ENCODE measurements around the gene RRBP1. TPM values are rescaled to one million over a fixed set of nuclear protein-coding genes. Genes with fewer than 3 reads are reported as not detected.

RRBP1 gene
- total RNA-seq, 1 experiment from 2014 or later, result 55.8 TPM

DNA sequence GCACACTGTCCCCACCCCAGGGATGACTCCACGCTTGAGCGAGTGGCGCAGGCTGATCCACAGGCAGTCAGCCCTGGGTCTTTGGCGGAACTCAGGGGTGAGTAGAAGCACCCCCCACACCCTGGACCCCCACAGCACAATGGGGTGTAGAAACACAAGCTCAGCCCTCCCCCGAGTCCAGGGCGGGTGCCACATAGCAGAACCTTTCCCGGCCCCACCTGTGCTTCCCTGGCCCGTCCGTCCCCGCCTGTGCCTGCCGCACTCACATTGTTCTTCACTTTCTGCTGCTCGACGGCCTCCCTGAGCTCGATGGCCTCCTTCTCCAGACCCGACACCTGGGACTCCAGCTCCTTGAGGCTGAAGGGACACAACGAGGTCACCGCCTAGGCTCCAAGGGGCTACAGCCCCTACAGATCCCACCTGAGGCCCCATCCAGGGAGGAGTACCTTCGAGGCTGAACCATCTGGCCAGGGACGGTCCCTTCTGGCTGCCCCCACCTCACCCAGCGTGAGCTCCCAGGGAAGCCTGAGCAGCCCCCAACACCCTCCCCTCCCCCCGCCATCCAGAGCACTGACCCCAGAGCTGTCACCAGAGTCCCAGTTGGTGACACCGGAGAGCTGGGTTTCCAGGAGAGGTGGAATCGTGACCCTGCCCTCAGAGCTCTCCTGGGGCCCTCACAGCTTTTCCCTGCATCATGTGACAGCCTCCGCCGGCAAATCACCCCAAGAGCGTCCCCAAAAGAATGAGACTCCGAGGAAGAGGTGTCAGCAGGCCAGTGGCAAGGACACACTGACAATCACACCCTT, 56.6 kb downstream of the RRBP1 start:
- no peak for DNase-seq (ENCODE audit: extremely low read depth, low read depth)

DNA sequence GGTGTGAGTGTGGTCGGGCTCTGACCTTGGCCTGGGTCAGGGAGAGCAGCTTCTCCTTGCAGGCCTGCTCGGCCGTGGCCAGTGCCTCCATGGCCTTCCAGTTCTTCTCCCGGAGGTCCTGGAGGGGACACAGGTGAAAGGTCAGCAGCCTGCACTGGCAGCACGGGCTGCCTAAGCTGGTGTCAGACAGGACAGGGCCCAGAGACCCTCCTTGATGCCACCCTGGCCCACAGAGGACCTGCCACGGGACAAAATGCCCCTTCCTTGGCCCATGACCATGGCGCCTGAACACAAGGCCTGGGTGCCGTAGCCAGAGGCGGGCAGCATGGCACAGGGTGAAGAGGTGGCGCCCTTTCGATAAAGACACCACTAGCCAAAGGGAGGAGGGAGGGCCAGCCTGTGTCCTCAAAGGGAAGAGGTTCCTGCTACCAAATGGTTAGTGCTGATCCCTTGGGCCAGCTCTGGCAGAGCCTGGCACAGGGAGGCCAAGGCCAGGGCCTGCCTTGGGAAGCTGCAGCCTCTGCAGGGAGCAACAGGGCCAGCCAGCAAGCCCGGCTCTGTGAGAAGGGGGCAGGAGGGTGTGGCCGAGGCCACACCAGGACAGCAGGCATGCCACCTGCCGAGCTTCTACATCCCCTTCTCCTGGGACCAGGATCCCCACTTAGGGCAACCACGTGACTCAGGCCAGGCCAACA, 57.3 kb downstream of the RRBP1 start:
- DNase-seq (ENCODE audit: extremely low read depth, low read depth), result no peak

DNA sequence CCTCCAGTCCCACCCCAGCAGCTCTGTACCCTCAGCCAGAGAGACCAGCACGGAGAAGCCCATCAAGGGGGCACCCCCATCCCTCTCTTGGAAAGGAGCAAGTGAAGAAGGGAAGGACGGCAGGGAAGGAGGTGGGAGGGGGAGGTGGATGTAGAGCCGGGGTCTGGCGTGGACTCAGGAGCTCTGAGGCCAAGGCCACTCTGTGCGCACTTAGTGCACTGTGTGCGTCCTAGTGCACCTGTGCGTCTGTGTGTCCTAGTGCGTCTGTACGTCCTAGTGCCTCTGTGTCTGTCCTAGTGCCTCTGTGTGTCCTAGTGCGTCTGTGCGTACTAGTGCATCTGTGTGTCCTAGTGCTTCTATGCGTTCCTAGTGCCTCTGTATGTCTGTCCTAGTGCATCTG, 58.0 kb downstream of the RRBP1 start:
- DNase-seq (ENCODE audit: extremely low read depth, low read depth), result no peak

DNA sequence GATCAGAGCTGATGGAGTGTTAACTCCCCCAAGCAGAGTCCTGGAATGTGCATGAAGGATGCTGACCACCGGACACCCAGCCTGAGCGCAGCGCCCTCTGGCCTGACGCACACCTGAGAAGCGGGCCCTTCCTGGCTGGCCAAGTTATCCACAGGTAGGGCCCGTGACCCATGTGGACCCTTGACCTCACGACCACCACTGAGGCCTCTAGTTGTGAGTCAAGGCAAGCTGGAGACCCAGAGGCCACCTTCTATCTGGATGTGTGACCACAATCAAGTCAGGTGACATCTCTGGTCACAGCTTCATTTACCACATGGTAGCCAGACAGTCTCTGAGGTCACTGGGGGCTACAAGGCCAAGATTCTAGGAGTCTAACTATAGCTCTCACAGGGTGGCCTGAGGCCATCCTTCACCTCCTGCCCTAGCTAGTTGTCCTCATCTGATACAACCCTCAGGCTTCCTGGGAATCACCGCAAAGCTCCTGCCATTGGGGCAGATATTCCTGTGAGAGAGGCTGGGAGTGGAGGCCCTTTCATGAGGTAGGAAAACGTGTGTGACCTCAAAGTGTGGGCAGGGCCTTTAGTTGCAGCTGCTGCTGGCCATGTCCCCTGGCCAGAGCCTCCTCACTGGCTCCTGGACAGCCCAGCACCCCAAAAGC, 59.1 kb downstream of the RRBP1 start:
- no peak for DNase-seq (ENCODE audit: extremely low read depth, low read depth)

DNA sequence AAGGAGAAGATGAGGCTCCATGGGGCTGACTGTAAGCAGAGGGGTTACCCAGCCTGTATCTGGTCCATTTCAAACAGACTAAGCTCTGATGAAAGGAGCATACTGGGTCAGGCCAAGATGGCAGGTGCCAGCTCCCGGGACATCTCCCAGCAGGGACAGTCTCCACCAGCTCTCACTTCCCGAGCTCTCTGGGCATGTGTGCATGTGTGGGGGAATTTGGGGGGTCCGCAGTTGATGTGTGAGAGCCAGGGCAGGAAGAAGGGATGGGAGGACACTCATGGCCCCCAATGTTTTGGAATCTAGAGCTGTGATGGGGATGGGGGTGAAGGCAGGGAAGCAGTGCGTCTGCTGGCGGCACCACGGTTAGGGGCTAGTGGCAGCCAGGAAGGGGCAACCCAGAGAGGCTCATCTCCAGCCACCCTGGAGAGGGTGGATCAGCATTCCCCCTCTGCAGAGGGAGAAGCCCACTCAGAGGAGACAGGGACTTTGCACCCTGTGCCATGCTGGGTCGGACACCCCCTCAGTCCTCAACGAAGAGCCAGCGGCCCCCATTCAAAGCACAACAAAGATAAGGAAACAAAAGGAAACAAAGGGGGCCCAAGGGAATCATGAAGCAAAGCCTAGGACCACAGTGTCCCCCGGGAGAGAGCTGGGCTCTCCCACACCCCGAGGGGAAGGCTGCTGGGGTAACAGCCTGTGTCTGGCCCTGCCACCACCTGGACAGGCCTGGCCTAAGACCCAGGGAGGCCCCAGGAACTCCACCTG, 59.8 kb downstream of the RRBP1 start:
- no peak for DNase-seq (ENCODE audit: extremely low read depth, low read depth)

DNA sequence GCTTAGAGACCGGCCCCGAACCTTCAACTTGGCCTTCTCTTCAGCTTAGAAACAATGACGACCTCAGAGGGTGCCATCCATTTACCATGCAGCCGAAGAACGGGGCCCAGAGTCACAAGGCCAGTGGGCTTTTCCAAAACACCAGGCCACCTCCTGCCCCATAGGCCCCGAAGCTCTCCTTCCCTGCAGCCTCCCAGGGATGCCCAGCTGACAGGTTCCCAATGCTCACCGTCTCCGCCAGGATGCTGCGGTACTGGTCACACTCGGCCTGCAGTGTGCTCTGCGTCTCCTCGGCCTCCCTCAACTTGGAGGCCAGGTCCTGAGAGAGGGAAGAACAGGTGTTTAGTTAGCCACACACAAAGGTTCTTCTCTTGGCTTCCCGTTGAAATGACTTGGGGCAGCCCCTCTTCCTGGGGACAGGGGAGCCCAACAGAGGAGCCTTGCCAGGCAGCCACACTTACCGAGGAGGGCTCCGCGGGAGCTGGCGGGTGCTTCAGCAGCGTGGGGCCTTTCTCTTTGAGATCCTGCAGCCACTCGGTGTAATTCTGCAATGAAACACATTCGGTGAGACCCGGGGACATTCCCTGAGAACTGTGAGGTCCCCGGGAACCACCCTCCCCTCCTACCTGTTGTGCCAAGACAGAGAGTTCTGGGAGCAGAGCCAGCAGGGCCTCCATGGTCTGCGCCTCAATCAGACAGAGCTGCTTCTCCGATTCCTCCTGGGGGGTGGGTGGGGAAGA, 60.6 kb downstream of the RRBP1 start:
- DNase-seq (ENCODE audit: extremely low read depth, low read depth), result no peak

DNA sequence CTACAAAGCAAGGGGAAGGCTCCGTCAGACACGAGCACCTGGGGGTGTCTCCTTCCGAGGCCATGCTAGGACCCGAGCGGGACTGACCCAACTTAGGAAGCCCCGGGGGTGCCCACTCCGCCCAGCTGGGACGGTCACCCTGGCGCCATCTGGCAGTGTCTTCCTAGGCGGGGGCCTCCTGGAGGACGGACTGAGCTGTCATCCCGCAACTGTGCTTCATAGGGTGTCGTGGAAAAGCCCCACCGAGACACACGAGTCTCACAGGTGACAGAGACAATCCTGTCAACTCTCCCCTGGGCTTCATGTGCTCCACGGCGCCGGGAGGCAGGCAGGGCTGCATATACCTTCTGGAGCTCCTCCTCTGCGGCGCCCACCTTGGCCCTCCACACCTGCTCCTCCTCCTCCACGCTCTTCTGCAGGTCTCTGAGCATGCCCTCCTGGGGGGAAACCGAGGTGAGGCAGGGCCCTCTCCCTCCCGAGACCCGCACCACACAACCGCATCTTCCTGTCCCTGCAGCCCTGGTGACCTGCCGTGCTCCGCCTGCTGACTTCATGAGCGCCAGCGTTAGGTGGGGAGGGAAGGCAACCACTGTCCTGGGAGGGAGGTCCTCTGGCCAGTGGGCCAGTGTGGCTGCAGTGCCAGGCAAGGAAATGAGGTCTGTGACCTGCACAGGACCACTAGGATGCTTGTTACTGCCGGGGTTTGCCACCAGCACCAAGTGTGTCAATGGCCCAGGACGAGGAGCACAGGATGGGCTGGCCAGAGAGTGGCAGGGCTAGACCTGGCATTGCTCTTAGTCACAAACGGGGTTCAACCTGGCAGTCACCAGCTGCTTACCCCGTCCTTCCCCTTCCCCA, 61.4 kb downstream of the RRBP1 start:
- no peak for DNase-seq (ENCODE audit: extremely low read depth, low read depth)

DNA sequence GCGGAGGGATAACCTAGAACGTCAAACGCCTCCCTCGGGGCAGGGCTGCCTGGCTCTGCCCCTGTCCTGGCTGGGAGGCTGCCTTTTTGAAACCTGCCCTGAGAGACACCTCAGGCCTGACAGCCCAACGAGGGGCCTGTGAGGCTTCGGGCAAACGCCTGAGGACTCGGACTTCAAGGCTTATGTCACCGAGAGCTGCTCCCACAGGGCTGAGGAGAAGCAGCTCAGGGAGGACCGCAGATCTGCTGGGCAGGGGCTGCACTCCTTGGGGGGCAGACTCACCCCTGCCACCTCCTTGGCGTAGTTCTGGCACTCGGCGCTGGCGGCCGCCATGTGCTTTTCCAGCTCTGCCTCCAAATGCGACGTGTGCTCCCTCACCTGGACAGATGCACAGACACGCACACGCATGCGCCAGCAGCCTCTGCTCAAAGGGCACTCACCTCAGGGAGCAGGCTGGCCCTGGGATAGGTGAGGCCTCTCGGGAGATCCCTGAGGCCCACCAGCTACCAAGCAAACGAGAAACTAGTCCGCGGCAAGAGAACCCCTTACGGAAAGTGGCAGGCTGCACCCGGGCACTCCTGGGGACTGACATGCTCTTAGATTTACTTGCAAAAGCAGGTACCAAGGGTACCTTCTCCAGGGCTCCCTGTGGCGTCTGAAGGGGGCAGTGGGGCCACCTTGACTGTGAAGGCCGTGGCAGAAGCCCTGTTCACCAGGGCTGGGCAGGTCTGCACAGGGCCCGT, 62.5 kb downstream of the RRBP1 start:
- DNase-seq (ENCODE audit: extremely low read depth, low read depth), result no peak

DNA sequence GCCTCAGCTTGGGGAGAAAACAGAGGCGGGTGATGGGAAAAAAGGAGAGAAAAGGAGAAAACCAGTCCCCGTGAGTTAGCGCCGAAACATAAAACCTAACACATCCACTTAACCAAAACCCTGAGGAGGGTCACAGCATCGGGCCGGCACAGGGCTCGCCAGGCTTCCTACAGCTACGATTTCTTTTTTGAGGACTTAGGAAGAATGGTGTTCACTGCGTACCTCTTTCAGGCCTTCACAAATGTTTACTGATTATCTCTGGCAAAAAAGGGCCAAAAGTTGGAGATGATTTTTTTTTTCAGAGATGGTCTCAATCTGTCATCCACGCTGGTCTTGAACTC, 63.4 kb downstream of the RRBP1 start:
- no peak for DNase-seq (ENCODE audit: extremely low read depth, low read depth)

DNA sequence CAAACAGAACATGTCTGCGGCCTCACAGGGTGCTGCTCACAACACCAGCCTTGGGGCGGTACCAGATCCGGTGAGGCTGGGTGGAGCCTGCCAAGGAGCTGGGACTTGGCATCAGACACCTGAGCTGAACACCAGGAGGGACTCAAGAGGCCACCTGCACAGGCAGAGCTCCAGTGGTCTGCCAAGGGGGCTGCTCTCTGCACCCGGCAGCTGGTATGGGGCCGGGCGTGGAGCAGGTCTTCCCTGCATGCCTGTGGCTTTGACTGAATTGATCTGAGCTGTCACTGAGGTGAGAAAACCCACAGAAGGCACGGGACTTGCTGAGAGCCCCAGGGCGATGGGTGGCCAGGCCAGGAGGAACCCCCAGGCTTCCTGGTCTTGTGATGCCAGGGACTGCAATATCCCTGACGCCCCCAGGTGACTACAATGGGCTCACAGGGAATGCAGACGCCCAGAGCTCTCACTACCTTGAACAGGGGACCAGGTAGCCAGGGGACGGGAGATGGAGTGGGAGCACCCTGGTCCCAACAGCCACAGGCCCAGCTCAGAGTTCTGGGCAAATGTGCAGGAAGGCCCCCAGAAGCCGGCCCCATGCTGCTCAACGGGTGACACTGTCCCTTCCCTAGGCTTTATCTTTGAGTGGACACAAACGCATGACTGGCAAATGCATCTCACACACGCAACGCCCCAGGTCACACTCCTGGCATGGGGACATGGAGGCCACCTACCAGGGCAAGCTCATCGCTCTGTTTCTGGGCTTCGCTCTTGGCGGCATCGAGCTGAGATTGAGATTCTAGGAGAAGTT, 64.0 kb downstream of the RRBP1 start:
- no peak for DNase-seq (ENCODE audit: extremely low read depth, low read depth)

DNA sequence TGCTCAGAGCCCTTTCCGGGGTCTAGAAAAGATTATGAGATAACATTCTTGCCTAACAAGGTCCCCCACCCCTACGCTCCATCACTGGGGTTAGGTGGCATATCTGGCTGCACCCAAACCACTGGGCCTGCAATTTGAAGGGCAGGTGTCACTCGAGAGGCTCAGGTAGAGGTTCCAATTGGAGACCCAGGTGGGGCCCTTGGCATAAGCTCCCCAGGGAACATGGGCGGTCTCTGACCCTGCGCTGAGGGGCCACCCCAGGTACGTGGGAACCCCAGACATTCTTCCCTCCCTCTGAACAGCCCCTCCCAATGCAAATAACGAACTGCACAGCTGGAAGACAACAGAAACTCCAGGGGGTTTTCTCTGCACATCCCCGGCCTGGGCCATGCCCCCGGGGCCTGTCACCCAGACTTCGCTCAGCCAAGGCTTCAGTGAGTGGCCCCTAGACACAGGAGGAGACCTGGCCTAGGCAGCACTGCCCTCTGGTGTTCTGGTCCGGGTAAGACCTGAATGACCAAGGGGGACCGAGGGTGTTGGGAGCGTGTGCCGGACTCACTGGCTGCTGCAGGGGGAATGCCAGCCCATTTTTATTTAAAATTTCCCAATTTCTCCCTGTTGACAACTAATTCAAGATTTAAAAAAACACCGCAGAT, 64.7 kb downstream of the RRBP1 start:
- peak; percentile 69 for DNase-seq (ENCODE audit: extremely low read depth, low read depth)

DNA sequence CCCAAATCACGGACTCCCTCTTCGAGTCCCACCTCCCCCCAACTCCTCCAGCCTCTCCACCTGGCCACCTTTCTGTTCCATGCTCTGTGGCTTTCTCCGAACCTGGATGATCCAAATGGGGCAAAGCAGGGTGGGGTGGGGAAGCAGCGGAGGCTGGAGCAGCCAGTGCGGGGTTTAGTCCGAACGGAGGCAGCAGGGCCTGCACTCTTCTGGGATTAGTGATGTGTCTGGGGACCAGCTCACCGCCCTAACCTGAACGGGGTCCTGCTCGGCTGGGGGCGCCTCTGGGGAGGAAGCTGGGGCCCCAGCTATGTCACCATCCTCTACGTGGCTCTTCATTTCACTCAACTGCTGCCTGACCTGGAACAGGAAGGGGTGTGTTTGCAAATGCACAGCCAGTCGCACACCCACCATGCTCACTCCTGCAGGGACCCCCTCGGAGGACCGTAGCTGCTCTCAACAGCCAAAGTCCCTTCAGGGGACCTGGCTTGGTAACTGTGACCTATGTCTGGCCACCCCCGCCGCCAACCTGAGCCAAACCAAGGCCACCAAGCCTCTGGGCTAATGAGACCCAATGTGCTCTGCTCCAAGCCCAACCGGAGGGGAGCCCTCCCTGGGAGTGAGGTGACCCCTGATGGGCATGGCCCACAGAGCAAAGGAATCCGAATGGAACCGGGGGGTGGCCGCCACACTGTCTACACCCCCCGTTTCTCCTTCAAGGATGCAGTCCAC, 65.4 kb downstream of the RRBP1 start:
- DNase-seq (ENCODE audit: extremely low read depth, low read depth), result no peak

DNA sequence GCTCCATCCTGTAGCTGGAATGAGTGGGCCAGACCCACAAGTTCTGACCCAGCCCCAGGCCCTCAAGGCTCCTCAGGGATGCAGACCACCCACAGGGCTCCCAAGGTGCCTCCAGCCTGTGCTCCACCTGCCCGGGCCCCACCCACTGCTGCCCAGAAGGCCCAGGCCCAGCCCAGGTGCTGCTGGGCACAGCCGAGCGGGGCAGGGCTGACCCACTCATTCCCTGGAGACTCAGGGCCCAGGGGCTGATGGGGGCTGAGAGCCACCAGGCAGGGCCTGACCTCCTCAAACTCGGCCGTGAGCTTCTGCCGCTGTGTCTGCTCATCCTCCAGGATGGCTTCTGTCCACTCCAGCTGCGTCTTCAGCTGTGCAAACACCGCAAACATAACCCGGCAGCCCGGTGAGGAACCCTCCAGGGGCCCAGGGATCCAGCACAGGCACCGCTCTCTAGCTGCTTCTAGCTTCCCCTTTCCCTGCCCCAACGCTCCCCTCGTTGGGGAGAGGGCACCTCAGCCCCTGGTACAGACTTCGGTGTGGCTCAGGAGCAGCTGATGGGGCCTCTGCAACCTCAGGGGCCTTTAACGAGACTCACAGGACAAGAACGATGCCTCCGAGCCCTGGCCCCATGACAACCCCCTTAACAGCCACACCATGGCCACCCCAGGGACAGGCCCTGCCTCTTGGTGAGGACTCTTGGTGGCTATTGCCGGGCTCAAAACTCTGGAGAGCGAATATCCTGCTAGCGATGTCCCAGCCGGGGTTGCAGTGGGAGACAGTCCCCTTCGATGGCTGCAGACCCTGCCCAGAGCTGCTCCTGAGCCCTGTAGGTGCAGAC, 66.2 kb downstream of the RRBP1 start:
- no peak for DNase-seq (ENCODE audit: extremely low read depth, low read depth)

DNA sequence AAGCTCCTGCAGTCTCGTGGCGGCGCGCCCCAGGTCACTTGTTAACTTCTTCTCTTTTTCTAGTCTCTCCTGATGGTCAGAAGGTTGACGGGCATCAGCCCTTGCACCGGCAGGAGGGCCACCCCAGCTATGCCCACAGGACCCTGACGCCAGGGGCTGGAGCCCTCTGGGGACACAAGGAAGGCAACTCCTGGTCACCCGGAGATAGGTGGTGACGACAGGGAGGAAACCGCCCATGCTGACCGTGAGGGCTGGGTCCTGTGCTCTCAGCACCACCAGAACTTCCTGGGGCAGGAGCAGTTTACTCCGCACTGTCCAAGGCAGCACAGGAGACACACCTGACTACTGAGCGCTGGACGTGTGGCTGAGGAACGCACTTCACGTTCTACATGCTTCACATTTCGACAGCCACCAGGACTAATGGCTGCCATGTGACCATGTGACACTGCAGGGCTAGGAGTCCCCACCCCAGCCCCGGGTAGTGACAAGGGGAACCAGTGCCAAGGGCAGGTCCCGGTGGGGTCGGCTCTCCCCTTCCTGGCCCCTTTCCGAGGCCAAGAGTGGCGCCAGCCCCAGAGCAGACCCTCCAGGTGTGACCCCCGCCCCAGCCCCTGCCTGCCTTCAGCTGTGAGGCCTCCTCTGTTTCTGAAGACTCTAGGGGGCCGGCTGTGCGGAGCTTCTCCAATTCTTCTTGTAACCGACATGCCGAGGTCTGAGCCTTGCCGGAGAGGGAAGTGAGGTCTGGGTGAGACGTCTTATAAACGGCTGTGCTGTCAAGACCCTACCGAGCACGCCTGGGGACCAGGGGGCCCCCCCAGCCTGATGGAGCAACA, 67.0 kb downstream of the RRBP1 start:
- no peak for DNase-seq (ENCODE audit: extremely low read depth, low read depth)
